Stomach (tissue), 9 donors: ENCODE measurements around the gene UPK1A. TPM values are rescaled to one million over a fixed set of nuclear protein-coding genes. Genes with fewer than 3 reads are reported as not detected.
A peak's percentile ranks its signal among the peaks of the same experiment; 100 is the strongest.

Experiments
- DNase-seq, 2 donors: peaks; one replicate each; pipeline versions ENCODE4 v3.0.0 to v3.0.0-alpha.2; 2013 to 2019
- H3K27ac ChIP-seq, 5 donors: fragments of 200-600 bp in 4 of 5; sonication (generic) in 4 of 5; one replicate each; pipeline ENCODE4 v1.5.1; 2013 to 2019; ENCODE audit warnings: mild to moderate bottlenecking in 1 of 5, moderate library complexity in 1 of 5
- H3K27me3 ChIP-seq, 3 donors: fragments of 200-600 bp; sonication (generic); one replicate each; pipeline ENCODE4 v1.5.1; 2017 to 2019; ENCODE audit warnings: mixed run types in 1 of 3
- H3K36me3 ChIP-seq, 4 donors: fragments of 200-600 bp; sonication (generic); 1 replicate in 3 of 4; 2 replicates in 1 of 4; pipeline ENCODE4 v1.5.1; 2016 to 2019
- H3K4me1 ChIP-seq, 4 donors: fragments of 200-600 bp; sonication (generic); one replicate each; pipeline ENCODE4 v1.5.1; 2016 to 2019
- H3K4me3 ChIP-seq, 4 donors: fragments of 200-600 bp; sonication (generic) in 3 of 4; one replicate each; pipeline ENCODE4 v1.5.1; 2016 to 2019; ENCODE audit warnings: mild to moderate bottlenecking in 1 of 4
- H3K9me3 ChIP-seq, 4 donors: fragments of 200-600 bp; sonication (generic); one replicate each; pipeline ENCODE4 v1.5.1; 2016 to 2019
- EP300 ChIP-seq: sonication (generic); formaldehyde crosslinking; IDR thresholded peaks from one replicate; pipeline ENCODE4 v1.6.1; 2017; ENCODE audit warnings: antibody characterized with exemption
- POLR2A ChIP-seq, 4 donors: fragments of 450-650 bp; IDR thresholded peaks; one replicate each; pipeline ENCODE4 v1.6.1; 2016; ENCODE audit warnings: antibody characterized with exemption in 4 of 4, control low read depth in 2 of 4, mild to moderate bottlenecking in 1 of 4, moderate library complexity in 1 of 4
- POLR2AphosphoS5 ChIP-seq, 3 donors: sonication (generic); formaldehyde crosslinking; IDR thresholded peaks; one replicate each; pipeline ENCODE4 v1.6.1; 2016; ENCODE audit warnings: antibody characterized with exemption in 3 of 3
- WGBS, 5 donors: extraction: QIAGEN DNeasy Blood & Tissue Kit in 3 of 5; methylation state at CpG; one replicate each; pipeline versions ENCODE4 v1.1.5 to v1.1.7; 2013 to 2018; 5-methylcytosine and 5-hydroxymethylcytosine counted together
- intact Hi-C: fragments of 100-400 bp; cut with DNase I; formaldehyde crosslinking; loops from one replicate; pipeline ENCODE4 v1.15.1; 2023; ENCODE audit warnings: low total_unique reads
- polyA plus RNA-seq, 3 donors: library from polyadenylated mRNA; stranded (reverse); fragments of 200-250 nt; gene quantifications; one replicate each; pipeline ENCODE4 v1.2.3, GENCODE V29; 2013
- total RNA-seq, 5 donors: library from RNA; depleted of rRNA; stranded (reverse); fragments of >200 nt; gene quantifications; one replicate each; pipeline versions ENCODE4 v1.1.0 to v1.2.3, GENCODE V29; 2014 to 2016
- TF ChIP-seq, protein P1 (sequence below), 7 experiments: fragments of 450-650 bp in 4 of 7; fragments of 200-600 bp in 3 of 7; sonication (generic) in 3 of 7; IDR thresholded peaks; one replicate each; pipeline ENCODE4 v1.5.1; 2016 to 2019; ENCODE audit warnings: antibody characterized with exemption in 7 of 7, control low read depth in 2 of 7, mild to moderate bottlenecking in 1 of 7
- donor health status: healthy with polysubstance abuse.
- donor health status: Bipolar disorder and iron deficiency.
- donor health status: healthy.

UPK1A gene
- total and polyA plus RNA-seq, 8 donors = 0.08 TPM; not detected in 7

DNA sequence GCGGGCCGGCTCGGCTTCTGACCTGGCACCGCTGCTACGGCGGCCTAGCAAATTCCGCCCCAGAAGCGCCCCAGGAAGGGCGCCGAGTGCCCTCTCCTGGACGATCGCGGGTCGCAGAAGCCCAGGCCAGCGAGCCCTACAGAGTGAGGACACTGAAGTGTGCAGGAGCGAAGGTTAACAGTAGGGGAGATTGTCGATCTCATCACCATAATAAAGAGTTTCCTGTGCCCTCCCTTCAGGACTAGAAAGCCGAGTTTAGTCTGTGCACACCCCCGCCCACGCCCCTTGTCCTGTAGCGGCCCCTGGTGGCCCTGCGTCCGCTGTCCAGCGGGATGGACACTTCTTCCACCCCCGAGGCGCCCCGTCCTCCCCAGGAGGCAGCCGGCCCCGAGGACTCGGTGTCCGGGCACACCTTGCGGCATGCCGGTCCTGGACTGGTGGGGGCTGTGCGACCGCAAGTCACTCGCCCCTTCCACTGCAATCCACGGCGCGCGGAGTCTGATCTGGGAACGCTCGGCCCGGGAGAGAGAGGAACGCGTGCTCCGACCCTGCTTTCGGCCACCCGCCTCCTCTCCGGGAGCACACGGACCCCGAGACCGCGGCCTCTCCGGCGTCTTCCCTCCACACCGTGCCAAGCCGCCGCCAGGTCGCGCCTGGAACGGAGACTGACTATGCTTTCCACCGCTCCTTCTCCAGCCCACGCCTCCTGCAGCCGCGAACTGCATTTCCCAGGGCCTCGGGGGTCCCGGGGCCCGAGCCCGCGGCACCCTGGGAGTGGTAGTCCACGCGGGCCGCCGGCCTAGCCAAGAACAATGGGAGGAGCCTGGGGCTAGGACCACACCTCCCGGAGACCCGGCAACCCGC lies 50.7 kb downstream of the UPK1A start:
- DNase-seq = peak; percentile 87 to 99
- peaks cover 25 to 54% (median 43%) of the 10 kb centered on the region in 4 donors for H3K4me1 ChIP-seq
- H3K4me3 ChIP-seq = peak overlapping the region; percentile 93 to 98 (median 95)
- no peaks in the 10 kb centered on the region for H3K27me3 ChIP-seq
- intact Hi-C loops = loop anchor here (10.0 kb wide), 1 partner anchor 172 kb away; the partner anchor contains the start of gene TMEM147
- H3K36me3 ChIP-seq = peaks cover 15 to 26% (median 25%) of the 10 kb centered on the region in 4 donors
- H3K27ac ChIP-seq = peak overlapping the region; percentile 84 to 95 (median 94)
- TF ChIP-seq, protein P1, sequence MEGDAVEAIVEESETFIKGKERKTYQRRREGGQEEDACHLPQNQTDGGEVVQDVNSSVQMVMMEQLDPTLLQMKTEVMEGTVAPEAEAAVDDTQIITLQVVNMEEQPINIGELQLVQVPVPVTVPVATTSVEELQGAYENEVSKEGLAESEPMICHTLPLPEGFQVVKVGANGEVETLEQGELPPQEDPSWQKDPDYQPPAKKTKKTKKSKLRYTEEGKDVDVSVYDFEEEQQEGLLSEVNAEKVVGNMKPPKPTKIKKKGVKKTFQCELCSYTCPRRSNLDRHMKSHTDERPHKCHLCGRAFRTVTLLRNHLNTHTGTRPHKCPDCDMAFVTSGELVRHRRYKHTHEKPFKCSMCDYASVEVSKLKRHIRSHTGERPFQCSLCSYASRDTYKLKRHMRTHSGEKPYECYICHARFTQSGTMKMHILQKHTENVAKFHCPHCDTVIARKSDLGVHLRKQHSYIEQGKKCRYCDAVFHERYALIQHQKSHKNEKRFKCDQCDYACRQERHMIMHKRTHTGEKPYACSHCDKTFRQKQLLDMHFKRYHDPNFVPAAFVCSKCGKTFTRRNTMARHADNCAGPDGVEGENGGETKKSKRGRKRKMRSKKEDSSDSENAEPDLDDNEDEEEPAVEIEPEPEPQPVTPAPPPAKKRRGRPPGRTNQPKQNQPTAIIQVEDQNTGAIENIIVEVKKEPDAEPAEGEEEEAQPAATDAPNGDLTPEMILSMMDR (IDR thresholded peaks at IDR 0.05) = peak in 5 of 7 experiments; percentile 71 to 96 (median 85)
- no peak for TF ChIP-seq POLR2A (IDR thresholded peaks at IDR 0.05)
- peak in 2 of 3 donors; percentile 20 to 62 for TF ChIP-seq POLR2AphosphoS5 (IDR thresholded peaks at IDR 0.05)
- TF ChIP-seq EP300 = no peak
- no peaks in the 10 kb centered on the region for H3K9me3 ChIP-seq
- 0 to 2% (median 0%) methylated on average over 8 to 77 of the region's 77 CpGs for WGBS, 5 donors

DNA sequence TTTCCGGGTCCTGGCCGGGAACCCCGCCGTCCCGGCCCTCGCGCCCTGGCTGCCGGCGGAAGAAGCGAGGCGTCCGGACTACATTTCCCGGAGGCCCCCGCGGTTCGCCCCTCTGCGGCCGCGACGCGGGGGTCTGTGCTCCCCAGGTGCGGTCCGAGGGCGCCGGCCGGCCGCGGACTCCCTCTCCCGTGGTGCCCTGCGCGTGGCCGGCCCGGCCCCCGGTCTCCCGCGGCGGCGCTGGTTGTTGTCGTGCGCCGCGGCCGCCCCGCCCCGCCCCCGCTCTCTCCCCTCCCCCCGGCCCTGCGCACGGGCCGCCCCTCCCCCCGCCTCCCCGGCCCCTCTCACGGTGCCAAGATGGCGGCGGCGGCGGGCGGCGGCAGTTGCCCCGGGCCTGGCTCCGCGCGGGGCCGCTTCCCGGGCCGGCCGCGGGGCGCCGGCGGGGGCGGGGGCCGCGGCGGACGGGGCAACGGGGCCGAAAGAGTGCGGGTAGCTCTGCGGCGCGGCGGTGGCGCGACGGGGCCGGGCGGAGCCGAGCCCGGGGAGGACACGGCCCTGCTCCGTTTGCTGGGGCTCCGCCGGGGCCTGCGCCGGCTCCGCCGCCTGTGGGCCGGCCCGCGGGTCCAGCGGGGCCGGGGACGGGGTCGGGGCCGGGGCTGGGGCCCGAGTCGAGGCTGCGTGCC lies 51.5 kb downstream of the UPK1A start, which contains the start of gene KMT2B:
TSS of gene KMT2B (plus strand) at position 339 of the 680 bp plus-strand sequence. CDS start at position 355, 16 bp downstream.
- peaks cover 25 to 57% (median 46%) of the 10 kb centered on the region in 4 donors for H3K4me1 ChIP-seq
- WGBS, 5 donors = 0 to 1% (median 1%) methylated on average over 1 to 100 of the region's 109 CpGs
- intact Hi-C loops = loop anchor here (10.0 kb wide), 1 partner anchor 173 kb away; the partner anchor contains the start of gene TMEM147
- H3K4me3 ChIP-seq = peak within 1 kb of the TSS; percentile 93 to 99 (median 96)
- H3K9me3 ChIP-seq = no peaks in the 10 kb centered on the region
- TF ChIP-seq, protein P1 (IDR thresholded peaks at IDR 0.05) = no peak
- TF ChIP-seq POLR2AphosphoS5 (IDR thresholded peaks at IDR 0.05) (peak in 1 of 3 donors; percentile 0), POLR2A (IDR thresholded peaks at IDR 0.05) (no peak), EP300 (no peak)
- peak within 1 kb of the TSS; percentile 87 to 95 (median 94) for H3K27ac ChIP-seq
- H3K27me3 ChIP-seq = no peaks in the 10 kb centered on the region
- H3K36me3 ChIP-seq = peaks cover 23 to 34% (median 33%) of the 10 kb centered on the region in 4 donors
- peak in 1 of 2 donors; percentile 96 for DNase-seq

DNA sequence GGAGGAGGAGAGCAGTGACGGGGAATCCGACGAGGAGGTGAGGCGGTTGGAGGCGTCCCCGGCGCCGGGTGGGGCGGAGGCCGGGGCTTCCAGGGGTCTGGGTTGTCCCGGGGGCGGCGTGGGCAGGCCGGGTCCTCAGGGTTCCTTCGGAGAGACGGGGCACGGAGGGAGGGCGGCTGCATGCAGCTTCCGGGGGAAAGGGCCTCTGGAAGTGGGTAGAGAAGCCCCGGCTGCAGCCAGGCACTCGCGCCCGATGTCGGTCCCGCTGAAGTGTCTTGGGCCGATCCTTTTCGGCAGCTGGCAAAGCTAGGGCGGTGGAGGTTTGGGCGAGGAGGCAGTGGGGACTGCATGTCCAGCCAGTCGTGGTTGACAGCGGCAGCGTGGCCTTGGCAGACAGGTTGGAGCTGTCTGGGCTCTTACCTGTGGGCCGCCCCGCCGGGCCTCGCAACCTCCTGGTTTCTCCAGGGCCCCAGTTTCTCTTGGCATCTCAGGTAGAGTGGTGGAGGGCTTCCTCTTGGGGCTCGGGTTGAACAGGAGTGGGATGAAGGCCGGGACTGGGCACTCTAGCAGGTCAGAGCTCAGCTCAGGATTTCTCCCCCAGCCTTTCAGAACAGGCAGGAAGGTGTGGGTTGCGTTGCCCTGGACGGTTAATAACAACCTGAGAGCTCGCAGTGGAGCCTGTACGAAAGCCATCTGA lies 52.2 kb downstream of the UPK1A start:
- H3K27ac ChIP-seq = peak overlapping the region; percentile 75 to 95 (median 87)
- H3K9me3 ChIP-seq = no peaks in the 10 kb centered on the region
- intact Hi-C loops = loop anchor here (10.0 kb wide), 1 partner anchor 174 kb away; the partner anchor contains the start of gene TMEM147
- H3K4me3 ChIP-seq = peak overlapping the region; percentile 93 to 99 (median 96)
- peaks cover 30 to 41% (median 40%) of the 10 kb centered on the region in 4 donors for H3K36me3 ChIP-seq
- peak; percentile 32 to 59 for DNase-seq
- 0 to 2% (median 1%) methylated on average over 23 to 42 of the region's 42 CpGs for WGBS, 5 donors
- no peaks in the 10 kb centered on the region for H3K27me3 ChIP-seq
- peaks cover 25 to 57% (median 46%) of the 10 kb centered on the region in 4 donors for H3K4me1 ChIP-seq
- TF ChIP-seq POLR2AphosphoS5 (IDR thresholded peaks at IDR 0.05) = no peak
- no peak for TF ChIP-seq EP300
- no peak for TF ChIP-seq POLR2A (IDR thresholded peaks at IDR 0.05)
- TF ChIP-seq, protein P1 (IDR thresholded peaks at IDR 0.05) = no peak
